ENCODE measurements around the gene LATS1. TPM values are rescaled to one million over a fixed set of nuclear protein-coding genes. Genes with fewer than 3 reads are reported as not detected.
A peak's percentile ranks its signal among the peaks of the same experiment; 100 is the strongest.
"Not testable (repeated sequence)": the region's sequence is repeated elsewhere in the genome, so short reads cannot be mapped to it uniquely, and the experiment has no call there.

The LATS1 gene
- total RNA-seq, 2 donors from 2014 or later, result 35.4 to 43.6 TPM

- ATAC-seq, result peak; percentile 87
- Mint-ChIP-seq H3K27me3 (no peaks in the 10 kb centered on the region), H3K4me1 (peaks cover 24% of the 10 kb centered on the region), H3K36me3 (ENCODE audit: low read depth) (no peaks in the 10 kb centered on the region), H3K4me3 (peak within 1 kb of the TSS; percentile 90), H3K27ac (peak within 1 kb of the TSS; percentile 95)
- peak; percentile 91 to 95 (median 93) for DNase-seq
- H3K9me3 ChIP-seq (ENCODE audit: control insufficient read depth, low read length, poor library complexity, severe bottlenecking), result no peaks in the 10 kb centered on the region
Observed at GRCh38 chr6:149749594-149750135, 31.8 kb upstream of the LATS1 start, which contains the start of gene PCMT1. Gene PCMT1, plus strand, starts transcription at chr6:149749741. Its CDS starts 161 bp downstream, at chr6:149749902.

DNA sequence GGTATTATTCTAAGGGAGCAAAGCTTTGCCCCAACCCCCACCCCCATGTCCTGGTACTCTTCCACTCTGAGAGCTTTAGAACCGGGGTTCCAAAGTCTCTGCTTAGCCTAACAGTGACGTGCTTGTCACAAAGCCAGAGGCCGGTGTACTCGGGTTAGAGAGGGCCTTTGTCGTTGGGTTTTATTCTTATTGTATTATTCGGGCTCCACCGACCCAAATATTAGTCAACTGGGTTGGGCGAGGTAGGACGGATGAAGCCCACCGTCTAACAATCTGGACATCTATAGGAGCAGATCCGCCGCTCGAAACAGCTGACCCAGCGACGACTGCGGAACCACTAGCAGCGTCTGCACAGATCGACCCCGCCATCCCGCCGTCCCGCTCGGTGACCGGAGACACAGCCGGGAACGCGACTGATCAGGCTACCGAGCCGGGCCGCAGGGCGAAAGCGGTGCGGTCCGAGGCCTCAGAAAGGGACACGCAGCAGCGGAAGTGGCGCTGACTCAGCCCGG is 31.2 kb upstream of the LATS1 start:
- peak overlapping the region; percentile 95 for H3K27ac Mint-ChIP-seq
- DNase-seq; H3K9me3 ChIP-seq (ENCODE audit: control insufficient read depth, low read length, poor library complexity, severe bottlenecking); ATAC-seq; H3K27me3 Mint-ChIP-seq; H3K36me3 Mint-ChIP-seq (ENCODE audit: low read depth): not testable (repeated sequence)
- peaks cover 24% of the 10 kb centered on the region for H3K4me1 Mint-ChIP-seq
- H3K4me3 Mint-ChIP-seq, result peak overlapping the region; percentile 90

- no peaks in the 10 kb centered on the region for H3K9me3 ChIP-seq (ENCODE audit: control insufficient read depth, low read length, poor library complexity, severe bottlenecking)
- H3K27ac Mint-ChIP-seq, result peak within 1 kb of the TSS; percentile 95
- DNase-seq (peak; percentile 71 to 82 (median 80)), ATAC-seq (peak; percentile 77)
- no peaks in the 10 kb centered on the region for H3K27me3 Mint-ChIP-seq
- H3K4me3 Mint-ChIP-seq, result peak within 1 kb of the TSS; percentile 96
- H3K36me3 Mint-ChIP-seq (ENCODE audit: low read depth), result no peaks in the 10 kb centered on the region
- peaks cover 21% of the 10 kb centered on the region for H3K4me1 Mint-ChIP-seq
Observed at GRCh38 chr6:149746147-149746946, 28.4 kb upstream of the LATS1 start, which contains the start of gene NUP43. Gene NUP43, minus strand, starts transcription at chr6:149746529. Its CDS starts 34 bp downstream, at chr6:149746495.

- H3K4me1 Mint-ChIP-seq, result peaks cover 17% of the 10 kb centered on the region
- H3K4me3 Mint-ChIP-seq, result peak overlapping the region; percentile 96
- peak overlapping the region; percentile 95 for H3K27ac Mint-ChIP-seq
- ATAC-seq; H3K36me3 Mint-ChIP-seq (ENCODE audit: low read depth); DNase-seq; H3K9me3 ChIP-seq (ENCODE audit: control insufficient read depth, low read length, poor library complexity, severe bottlenecking); H3K27me3 Mint-ChIP-seq: not testable (repeated sequence)
Observed at GRCh38 chr6:149745252-149745651, 27.4 kb upstream of the LATS1 start.

- ATAC-seq (no peak), DNase-seq (no peak)
- peaks cover 3% of the 10 kb centered on the region for H3K4me1 Mint-ChIP-seq
- no peaks in the 10 kb centered on the region for H3K9me3 ChIP-seq (ENCODE audit: control insufficient read depth, low read length, poor library complexity, severe bottlenecking)
- peaks cover 3% of the 10 kb centered on the region for H3K36me3 Mint-ChIP-seq (ENCODE audit: low read depth)
- H3K27me3 Mint-ChIP-seq, result no peaks in the 10 kb centered on the region
- H3K27ac Mint-ChIP-seq, result no peak overlapping the region
- no peak overlapping the region for H3K4me3 Mint-ChIP-seq
Observed at GRCh38 chr6:149734915-149735314, 17.0 kb upstream of the LATS1 start.

- Mint-ChIP-seq H3K4me3 (no peak overlapping the region), H3K4me1 (peaks cover 9% of the 10 kb centered on the region), H3K27me3 (no peaks in the 10 kb centered on the region), H3K27ac (no peak overlapping the region), H3K36me3 (ENCODE audit: low read depth) (peaks cover 4% of the 10 kb centered on the region)
- ATAC-seq, result no peak
- DNase-seq, result no peak
- H3K9me3 ChIP-seq (ENCODE audit: control insufficient read depth, low read length, poor library complexity, severe bottlenecking), result no peaks in the 10 kb centered on the region
Observed at GRCh38 chr6:149733089-149733720, 15.3 kb upstream of the LATS1 start.

GRCh38 chr6:149729824-149730223 is 11.9 kb upstream of the LATS1 start:
- Mint-ChIP-seq H3K4me3 (no peak overlapping the region), H3K36me3 (ENCODE audit: low read depth) (peaks cover 4% of the 10 kb centered on the region), H3K27me3 (no peaks in the 10 kb centered on the region), H3K27ac (no peak overlapping the region), H3K4me1 (peaks cover 13% of the 10 kb centered on the region)
- no peaks in the 10 kb centered on the region for H3K9me3 ChIP-seq (ENCODE audit: control insufficient read depth, low read length, poor library complexity, severe bottlenecking)
- DNase-seq, result no peak
- ATAC-seq, result no peak

DNA sequence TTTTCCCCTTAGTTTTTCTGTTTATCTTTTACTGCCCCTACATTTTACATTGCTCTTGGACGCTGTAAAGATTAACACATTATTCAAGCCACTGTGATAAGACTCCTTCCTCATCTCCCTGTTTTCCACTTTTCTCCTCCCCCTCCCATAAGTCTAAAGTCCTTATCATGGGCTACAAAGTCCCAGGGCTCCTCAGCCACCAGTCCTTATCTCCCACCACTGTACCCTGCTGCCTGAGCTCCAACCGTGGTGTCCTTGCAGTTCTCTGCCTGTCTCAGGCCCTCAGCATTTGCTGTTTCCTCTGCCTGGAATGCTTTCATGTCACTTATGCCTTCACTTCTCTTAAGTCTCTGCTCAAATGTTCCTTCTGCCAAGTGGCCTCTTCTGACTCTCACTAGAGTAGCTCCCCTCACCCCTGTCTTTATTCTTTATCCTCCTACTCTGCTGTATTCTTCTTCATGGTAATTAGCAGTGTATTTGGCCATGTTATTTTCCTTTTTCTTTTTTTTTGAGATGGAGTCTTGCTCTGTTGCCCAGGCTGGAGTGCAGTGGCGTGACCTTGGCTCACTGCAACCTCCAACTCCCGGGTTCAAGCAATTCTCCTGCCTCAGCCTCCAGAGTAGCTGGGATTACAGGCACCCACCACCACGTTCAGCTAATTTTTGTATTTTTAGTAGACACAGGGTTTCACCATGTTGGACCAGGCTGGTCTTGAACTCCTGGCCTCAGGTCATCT is 10.8 kb upstream of the LATS1 start:
- Mint-ChIP-seq H3K4me3 (no peak overlapping the region), H3K4me1 (peaks cover 16% of the 10 kb centered on the region), H3K27me3 (no peaks in the 10 kb centered on the region), H3K36me3 (ENCODE audit: low read depth) (peaks cover 6% of the 10 kb centered on the region), H3K27ac (peak overlapping the region; percentile 87)
- no peaks in the 10 kb centered on the region for H3K9me3 ChIP-seq (ENCODE audit: control insufficient read depth, low read length, poor library complexity, severe bottlenecking)
- ATAC-seq (no peak), DNase-seq (no peak)

GRCh38 chr6:149727793-149728498 is 10.0 kb upstream of the LATS1 start:
- no peaks in the 10 kb centered on the region for H3K9me3 ChIP-seq (ENCODE audit: control insufficient read depth, low read length, poor library complexity, severe bottlenecking)
- DNase-seq, result no peak
- peak; percentile 35 for ATAC-seq
- H3K4me1 Mint-ChIP-seq, result peaks cover 16% of the 10 kb centered on the region
- peaks cover 6% of the 10 kb centered on the region for H3K36me3 Mint-ChIP-seq (ENCODE audit: low read depth)
- peak overlapping the region; percentile 21 for H3K4me3 Mint-ChIP-seq
- H3K27me3 Mint-ChIP-seq, result no peaks in the 10 kb centered on the region
- H3K27ac Mint-ChIP-seq, result peak overlapping the region; percentile 87

DNA sequence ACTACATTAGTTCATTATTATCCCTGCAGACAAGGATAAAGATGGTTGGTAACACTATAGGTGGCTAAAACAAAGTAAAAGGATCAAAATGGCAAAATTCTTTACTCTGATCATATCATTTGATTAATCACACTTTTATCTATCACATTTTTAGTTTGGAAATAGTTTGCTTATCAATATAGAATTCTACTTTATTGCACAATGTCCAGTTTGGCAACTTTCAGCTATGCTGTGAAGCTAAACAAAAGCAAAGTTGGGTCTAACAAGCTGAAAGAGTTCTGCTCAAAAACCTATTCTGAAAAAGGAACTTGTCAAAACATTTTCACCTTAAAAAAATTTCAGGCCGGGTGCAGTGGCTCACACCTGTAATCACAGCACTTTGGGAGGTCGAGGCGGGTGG is 7.9 kb upstream of the LATS1 start:
- peaks cover 6% of the 10 kb centered on the region for H3K36me3 Mint-ChIP-seq (ENCODE audit: low read depth)
- no peak overlapping the region for H3K4me3 Mint-ChIP-seq
- H3K27ac Mint-ChIP-seq, result no peak overlapping the region
- H3K4me1 Mint-ChIP-seq, result peaks cover 16% of the 10 kb centered on the region
- no peak for ATAC-seq
- DNase-seq, result no peak
- no peaks in the 10 kb centered on the region for H3K27me3 Mint-ChIP-seq
- H3K9me3 ChIP-seq (ENCODE audit: control insufficient read depth, low read length, poor library complexity, severe bottlenecking), result no peaks in the 10 kb centered on the region

GRCh38 chr6:149723771-149724417 is 6.0 kb upstream of the LATS1 start:
- peak; percentile 94 for ATAC-seq
- no peaks in the 10 kb centered on the region for H3K9me3 ChIP-seq (ENCODE audit: control insufficient read depth, low read length, poor library complexity, severe bottlenecking)
- H3K36me3 Mint-ChIP-seq (ENCODE audit: low read depth), result peaks cover 9% of the 10 kb centered on the region
- H3K4me3 Mint-ChIP-seq, result no peak overlapping the region
- H3K27ac Mint-ChIP-seq, result peak overlapping the region; percentile 45
- peaks cover 19% of the 10 kb centered on the region for H3K4me1 Mint-ChIP-seq
- peak in 2 of 3 donors; percentile 14 to 24 for DNase-seq
- H3K27me3 Mint-ChIP-seq, result no peaks in the 10 kb centered on the region

DNA sequence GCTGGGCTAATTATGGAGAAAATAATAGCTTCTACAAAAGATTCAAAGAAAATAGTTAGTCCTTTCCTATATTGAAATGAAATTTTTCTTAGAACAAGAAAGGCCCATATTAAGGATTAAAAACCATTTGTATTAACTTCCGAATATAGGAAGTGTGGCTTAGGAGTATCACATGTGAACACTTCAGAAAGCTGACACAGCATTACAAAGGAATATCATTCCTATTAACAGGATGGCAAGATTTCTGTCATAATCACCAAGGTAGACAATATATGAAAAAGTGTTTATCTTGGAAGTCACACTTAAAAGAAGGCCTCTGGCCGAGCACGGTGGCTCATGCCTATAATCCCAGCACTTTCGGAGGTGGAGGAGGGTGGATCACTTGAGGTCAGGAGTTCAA is 5.4 kb upstream of the LATS1 start:
- Mint-ChIP-seq H3K36me3 (ENCODE audit: low read depth) (peaks cover 4% of the 10 kb centered on the region), H3K27me3 (no peaks in the 10 kb centered on the region)
- no peak for ATAC-seq

More for the DNA sequence above, 5.4 kb upstream of the LATS1 start:
- no peak for DNase-seq
- peaks cover 12% of the 10 kb centered on the region for H3K4me1 Mint-ChIP-seq
- H3K9me3 ChIP-seq (ENCODE audit: control insufficient read depth, low read length, poor library complexity, severe bottlenecking), result no peaks in the 10 kb centered on the region
- no peak overlapping the region for H3K4me3 Mint-ChIP-seq
- no peak overlapping the region for H3K27ac Mint-ChIP-seq
